SIG-M5 (cell line): ENCODE measurements around the gene UBB.
"Not testable (repeated sequence)": the region's sequence is repeated elsewhere in the genome, so short reads cannot be mapped to it uniquely, and the experiment has no call there.

Source experiments
- DNase-seq: peaks from one replicate; lab custom pipeline; 2025; lab: John Stamatoyannopoulos, UW

UBB gene

DNA sequence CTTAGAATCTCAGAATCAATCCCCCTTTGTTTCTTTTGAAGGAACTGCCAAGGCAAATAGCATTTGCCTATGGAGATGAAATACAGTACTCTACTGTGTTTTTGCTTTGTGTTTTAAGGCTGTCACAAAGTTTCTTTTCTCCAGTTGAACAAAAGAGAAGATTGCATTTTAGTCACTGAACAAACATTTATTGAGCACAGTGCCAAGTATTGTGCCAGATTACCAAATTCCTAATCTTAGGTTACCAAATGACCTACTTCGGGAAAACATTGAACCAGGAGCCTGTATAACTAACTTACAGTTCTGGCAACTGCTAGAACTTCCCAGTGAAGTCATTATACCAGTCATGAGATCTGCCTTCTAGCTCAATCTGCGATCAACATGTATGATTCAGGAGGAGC is 3.0 kb upstream of the UBB start:
- DNase-seq: no peak

DNA sequence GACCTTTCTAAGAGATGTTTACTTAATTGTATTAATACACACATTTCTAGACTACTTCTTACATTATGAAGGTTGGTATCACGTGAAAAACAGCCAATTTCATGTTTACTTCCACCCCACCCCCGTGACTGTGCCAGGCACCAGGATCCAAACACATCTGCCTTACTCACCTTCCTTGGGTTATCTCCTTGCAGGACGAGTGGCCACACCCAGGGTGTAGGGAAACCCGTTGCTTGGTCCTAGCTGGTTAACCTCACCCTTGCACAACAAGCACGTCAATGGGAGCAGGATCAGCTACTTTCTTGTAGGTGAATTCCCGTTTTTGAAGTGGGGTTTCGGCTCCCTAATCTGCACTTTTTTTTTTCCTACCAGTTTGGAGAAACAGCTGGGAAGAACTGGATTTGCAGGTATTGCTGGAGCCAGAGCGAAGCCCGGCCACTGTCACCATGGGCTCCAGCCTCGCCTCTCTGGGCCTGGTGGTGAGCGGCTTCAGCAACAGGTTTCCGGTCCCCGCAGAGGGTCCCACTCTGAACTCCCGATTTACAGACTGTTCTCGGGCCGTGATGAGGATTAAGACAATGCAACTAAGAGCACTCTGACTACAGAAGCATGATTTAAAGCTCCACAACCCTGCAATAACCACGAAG is 2.1 kb upstream of the UBB start:
- DNase-seq: no peak

DNA sequence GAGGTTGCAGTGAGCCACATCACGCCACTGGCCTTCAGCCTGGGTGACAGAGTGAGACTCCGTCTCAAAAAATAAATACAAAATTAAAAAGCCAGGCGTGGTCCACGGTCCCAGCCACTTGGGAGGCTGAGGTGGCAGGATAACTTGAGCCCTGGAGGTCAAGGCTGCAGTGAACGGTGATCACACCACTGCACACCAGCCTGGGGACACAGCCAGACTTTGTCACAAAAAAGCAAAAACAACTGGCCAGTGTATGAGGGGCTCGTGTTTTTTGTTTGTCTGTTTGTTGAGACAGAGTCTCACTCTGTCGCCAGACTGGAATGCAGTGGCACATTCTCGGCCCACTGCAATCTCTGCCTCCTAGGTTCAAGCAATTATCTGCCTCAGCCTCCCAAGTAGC is 1.2 kb upstream of the UBB start:
- DNase-seq: no peak

DNA sequence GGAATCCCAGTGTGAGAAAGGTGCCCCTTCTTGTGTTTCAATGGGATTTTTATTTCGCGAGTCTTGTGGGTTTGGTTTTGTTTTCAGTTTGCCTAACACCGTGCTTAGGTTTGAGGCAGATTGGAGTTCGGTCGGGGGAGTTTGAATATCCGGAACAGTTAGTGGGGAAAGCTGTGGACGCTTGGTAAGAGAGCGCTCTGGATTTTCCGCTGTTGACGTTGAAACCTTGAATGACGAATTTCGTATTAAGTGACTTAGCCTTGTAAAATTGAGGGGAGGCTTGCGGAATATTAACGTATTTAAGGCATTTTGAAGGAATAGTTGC is 567 bp downstream of the UBB start:
- no peak for DNase-seq

DNA sequence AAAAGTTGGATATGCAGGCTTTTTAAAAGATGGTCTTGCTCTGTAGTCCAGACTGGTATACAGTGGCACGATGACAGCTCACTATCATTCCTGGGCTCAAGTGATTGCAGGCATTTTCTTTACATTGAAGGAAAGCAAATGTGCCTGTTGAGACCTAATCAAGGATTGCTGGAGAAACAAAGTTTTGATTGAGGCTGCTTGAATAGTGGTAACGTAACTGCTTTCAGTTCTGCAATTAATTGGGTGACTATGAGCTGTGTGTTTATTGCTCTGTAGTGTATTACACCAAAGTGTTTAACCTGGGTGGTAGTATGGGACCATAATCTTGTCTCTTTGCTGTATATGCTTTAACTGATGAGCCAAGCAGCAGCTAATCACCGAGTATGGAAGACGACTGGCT is 2.3 kb downstream of the UBB start:
- no peak for DNase-seq

DNA sequence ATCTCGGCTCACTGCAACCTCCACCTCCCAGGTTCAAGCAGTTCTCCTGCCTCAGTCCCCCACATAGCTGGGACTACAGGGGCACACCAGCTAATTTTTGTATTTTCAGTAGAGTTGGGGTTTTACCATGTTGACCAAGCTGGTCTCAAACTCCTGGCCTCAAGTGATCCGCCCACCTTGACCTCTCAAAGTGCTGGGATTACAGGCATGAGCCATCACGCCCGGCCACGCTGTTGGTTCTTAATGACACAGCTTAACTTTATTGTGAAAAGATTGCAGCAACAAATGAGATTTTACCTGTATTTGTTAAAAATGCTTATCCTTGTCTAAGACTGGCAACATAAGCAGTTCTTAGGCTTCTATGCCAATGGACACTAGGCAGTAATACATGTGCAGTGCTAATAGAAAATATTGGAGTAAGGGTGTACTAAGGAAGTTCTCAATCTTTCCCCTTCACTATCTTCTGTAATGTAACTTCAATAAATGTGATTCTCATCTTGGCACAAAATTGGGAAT is 2.9 kb downstream of the UBB start:
- no peak for DNase-seq

DNA sequence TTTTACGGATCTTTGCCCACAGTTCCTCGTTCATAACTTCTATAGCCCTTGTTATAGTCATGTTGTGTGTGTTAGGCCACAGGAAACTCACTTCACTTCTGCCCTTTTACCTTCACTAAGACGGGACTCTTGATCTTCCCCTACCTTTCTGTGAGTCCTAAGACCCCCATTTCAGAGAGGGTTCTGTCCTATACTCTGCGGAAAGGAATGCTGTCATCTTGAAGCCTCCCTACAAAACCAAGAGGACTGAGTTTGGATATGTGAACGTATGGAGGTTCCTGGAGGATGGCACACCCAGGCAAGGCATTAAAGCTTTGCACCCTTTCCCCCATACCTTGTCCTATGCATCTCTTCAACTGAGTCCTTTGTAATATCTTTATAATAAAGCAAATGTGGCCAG is 3.7 kb downstream of the UBB start:
- no peak for DNase-seq

DNA sequence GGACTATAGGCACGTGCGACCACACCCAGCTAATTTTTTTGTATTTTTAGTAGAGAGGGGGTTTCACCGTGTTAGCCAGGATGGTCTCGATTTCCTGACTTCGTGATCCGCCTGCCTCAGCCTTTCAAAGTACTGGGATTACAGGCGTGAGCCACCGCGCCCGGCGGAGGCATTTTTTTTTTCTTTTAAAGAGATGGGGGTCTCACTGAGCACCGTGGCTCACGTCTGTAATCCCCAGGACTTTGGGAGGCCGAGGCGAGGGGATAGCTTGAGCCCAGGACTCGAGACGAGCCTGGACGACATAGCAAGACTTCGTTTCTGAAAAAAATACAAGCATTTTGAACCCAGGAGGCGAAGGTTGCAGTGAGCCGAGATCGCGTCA is 5.2 kb downstream of the UBB start:
- not testable (repeated sequence) for DNase-seq

DNA sequence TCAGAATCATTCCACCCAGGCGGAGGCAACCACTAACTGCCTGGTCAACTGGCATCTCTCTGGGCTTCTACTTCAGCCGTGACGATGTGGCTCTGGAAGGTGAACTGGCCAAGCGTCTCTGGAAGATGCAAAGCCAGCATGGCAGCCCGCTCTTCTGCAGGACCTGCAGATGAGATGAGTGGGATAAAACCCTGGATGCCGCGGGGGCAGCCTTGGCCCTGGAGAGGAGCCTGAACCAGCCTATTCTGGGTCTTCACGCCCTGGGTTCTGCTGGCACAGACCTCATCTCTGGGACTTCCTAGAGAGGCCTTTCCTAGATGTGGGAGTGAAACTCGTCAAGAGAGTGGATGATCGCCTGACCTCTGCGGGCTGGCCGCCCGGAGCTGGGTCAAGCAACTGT is 10.6 kb downstream of the UBB start:
- DNase-seq: no peak

DNA sequence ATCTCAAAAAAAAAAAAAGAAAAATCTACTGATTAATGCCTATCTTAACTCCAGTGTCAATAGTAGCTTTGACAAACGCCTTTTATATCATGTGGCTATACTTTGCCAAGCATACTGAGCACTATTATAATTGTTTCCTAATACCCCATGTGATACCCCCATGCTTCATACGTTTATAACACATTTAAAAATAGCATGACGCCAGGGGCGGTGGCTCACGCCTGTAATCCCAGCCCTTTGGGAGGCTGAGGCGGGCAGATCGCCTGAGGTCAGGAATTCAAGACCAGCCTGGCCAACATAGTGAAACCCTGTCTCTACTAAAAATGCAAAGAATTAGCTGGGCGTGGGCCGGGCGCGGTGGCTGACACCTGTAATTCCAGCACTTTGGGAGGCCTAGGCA is 11.6 kb downstream of the UBB start:
- not testable (repeated sequence) for DNase-seq

DNA sequence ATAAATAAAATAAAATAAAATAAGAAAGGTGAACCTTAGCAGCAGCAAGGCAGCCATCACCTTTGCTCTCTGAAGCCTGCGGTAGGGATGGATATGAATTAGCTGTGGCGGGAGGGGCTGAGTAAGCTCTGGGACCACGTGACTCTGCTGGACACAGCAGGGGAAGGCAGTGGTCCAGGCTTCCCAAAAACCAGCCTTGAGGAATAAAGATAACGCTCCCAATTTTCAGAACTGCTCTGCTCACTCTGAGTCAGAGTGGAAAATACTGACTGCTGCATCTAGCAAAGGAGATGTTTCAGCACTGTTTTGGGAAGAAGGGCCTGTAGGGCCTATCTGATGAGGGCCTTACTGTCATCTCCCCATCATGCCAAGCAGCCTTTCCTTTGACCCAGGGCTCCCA is 15.0 kb downstream of the UBB start:
- not testable (repeated sequence) for DNase-seq

DNA sequence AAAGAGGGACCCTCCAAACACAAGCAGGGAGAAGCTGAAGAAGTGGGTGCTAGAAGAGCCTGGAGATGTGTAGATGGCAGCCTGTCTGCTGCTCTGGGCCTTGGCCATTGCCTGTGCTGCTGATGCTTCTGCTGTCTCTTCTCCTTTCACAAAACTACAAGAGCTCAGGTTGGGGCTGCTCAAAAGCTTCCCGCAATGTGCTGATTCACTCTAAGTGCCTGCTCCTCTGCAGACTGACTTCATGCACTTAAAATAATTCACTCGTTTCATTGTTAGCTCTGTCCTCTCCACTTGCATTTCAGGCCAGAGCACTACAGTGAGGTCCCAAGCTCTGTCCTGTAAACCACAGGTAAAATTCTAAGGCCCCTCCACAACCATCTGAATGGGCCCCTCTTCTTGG is 15.8 kb downstream of the UBB start:
- DNase-seq: not testable (repeated sequence)

DNA sequence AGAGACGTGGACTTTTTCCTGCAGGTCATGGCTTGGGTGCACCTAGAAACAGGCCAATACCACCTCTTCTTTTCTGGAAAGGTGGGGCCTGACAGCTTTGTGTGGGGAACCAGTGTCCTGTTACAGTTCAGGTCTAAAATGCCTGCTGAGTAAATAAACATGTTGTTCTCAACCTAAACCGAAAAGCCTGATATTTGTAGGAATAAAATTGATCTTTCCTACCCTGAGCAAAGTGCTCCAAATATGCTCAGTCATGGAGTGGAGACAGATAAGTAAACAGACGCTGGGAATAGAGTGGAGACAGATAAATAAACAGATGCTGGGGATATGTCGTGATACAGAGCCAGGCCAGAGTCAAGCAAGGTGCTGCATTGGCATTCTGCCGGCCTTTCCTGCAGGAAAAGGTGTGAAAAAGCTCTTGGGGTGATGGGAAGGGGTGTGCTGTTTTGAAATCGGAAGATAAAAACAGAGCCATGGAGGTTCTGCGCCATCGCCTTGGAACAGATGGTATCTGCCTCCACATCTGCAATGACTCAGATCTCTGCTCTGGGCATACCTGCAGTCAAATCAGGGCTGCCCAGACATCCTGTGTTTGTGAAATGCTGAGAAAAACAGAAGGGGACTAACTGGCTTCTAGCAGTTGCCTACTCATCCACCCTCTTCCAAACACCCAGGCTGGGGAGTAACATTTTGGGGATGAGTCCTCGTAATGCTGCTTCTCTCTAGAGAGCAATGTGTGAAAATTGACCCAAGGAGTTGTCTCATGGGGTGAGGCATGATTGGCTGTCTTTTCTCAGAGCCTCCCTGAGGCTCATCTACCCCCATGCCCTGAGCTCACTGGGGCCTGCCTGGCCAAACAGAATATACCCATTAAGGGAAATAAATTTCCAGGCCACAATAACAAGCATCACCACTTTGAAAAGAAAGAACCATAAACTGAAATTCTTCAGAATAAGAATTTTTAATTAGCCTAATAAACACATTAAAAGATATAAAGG is 17.7 kb downstream of the UBB start:
- no peak for DNase-seq

DNA sequence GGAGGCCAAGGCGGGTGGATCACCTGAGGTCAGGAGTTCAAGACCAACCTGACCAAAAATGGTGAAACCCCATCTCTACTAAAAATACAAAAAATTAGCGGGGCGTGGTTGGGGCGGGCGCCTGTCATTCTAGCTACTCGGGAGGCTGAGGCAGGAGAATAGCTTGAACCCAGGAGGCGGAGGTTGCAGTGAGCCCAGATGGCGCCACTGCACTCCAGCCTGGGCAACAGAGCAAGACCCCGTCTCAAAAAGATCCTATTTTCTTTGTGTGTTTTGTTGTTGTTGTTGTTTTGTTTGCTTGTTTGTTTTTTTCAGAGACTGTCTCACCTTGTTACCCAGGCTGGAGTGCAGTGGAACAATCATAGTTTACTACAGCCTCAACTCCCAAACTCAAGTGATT is 23.0 kb downstream of the UBB start:
- not testable (repeated sequence) for DNase-seq

DNA sequence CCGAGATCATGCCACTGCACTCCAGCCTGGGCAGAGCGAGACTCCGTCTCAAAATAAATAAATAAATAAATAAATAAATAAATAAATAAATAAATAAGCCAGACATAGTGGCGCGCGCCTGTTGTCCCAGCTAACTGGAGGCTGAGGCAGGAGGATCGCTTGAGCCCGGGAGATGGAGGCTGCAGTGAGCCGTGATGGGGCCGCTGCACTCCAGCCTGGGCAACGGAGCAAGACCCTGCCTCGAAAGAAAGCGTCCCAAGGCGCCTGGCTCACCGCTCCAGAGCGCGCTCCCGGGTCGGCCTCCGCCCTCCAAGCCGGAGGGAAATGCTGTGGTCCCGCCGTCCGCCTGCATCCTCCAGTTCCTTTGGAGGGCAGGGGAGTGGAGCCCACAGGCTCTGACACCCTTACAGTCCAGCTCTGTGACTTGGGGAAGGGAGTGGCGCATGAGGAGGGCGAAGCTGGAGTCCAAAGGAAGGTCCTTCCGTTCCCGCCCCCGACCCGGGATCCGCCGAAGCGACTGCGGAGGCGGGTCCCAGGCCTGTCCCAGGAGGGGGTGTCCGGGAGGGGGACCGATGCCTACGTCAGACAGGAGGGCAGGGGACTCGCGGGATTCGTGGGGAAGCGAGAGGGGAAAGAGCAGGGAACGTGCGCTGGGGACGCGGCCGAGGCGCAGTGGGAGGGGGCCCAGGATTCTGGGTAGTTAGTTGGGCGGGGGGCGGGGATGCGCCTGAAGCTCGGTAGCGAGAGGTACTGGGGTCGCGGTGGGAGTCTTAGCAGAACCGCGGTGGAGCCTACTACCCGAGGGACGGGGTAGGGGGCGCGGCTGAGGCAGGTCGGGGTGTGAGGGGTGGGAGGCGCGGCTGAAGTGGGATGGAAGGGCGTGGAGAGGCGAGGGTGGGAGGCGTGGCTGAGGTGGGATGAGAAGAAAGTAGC is 26.1 kb downstream of the UBB start:
- DNase-seq: no peak

DNA sequence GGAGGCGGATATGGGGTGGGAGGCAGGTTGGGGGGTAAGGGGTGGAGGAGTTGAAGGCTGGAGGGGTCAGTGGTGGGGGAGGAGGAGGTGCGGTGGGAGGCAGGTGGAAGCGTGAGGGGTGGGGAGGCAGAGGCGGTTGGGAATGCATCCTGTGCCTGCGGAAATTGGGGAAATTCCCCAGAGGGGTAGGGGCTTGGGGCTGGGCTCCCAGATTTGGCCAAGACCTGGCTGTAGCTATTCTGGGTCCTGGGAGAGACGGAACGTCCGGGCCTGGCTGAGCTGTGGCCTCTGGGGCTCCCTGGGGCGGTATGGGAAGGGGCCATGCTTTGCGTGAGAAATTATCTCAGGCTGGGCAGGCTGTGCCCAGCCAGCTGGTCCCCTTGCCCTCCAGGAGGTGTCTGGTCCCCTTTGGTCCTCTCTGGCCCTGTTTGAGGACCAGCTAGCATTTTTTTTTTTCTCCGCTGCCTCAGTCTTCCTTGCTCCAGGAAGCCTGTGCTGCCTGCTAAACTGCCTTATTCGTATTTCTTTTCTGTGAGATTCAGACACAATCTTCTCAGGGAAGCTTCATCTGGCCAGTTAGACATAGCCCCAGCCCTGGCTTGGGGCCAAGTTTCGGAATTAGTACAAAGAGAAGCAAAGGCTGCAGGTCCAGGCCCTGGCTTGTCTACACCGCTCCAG is 27.2 kb downstream of the UBB start:
- no peak for DNase-seq

DNA sequence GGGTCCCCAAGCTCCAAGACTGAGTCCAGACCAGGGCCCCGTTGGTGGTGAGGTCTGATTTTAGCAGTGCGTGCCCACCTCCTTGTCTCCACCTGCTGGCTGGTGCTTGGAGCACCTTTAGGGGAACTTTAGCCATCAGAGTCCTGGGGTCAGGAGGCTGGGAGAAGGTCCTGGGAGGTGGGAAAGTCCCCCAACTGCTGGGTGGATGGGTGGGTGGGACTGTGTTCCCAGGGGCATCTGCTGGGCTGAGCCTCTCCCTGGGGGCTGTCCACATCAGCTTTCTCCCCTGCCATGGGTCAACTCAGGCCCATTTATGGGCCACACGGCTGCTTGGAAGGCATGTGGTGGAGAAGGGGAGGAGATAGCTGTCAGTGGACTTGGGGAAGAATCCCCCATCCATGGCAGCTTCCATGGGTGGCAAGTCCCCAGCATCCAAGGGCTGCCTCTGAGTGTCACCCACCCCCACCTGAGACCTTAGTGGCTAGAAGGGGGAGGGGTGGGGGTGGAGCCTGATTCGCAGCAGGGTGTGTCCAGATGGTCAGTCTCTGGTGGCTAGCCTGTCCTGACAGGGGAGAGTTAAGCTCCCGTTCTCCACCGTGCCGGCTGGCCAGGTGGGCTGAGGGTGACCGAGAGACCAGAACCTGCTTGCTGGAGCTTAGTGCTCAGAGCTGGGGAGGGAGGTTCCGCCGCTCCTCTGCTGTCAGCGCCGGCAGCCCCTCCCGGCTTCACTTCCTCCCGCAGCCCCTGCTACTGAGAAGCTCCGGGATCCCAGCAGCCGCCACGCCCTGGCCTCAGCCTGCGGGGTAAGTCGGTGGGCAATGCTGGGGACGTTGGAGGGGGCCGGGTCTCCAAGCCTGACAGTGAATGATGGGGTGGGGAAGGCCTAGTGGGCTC is 34.4 kb downstream of the UBB start, which contains the start of gene TRPV2:
Gene TRPV2, plus strand, starts transcription at position 541 of the 894 bp plus-strand sequence. CDS start 2,098 bp downstream, outside the sequence.
- DNase-seq: no peak

DNA sequence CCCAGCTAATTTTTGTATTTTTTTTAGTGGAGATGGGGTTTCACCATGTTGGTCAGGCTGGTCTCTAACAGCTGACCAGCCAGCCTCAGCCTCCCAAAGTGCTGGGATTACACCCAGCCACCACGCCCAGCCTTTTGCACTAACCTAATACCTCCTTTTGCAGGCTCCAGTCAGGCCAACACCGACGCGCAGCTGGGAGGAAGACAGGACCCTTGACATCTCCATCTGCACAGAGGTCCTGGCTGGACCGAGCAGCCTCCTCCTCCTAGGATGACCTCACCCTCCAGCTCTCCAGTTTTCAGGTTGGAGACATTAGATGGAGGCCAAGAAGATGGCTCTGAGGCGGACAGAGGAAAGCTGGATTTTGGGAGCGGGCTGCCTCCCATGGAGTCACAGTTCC is 36.5 kb downstream of the UBB start:
- no peak for DNase-seq

DNA sequence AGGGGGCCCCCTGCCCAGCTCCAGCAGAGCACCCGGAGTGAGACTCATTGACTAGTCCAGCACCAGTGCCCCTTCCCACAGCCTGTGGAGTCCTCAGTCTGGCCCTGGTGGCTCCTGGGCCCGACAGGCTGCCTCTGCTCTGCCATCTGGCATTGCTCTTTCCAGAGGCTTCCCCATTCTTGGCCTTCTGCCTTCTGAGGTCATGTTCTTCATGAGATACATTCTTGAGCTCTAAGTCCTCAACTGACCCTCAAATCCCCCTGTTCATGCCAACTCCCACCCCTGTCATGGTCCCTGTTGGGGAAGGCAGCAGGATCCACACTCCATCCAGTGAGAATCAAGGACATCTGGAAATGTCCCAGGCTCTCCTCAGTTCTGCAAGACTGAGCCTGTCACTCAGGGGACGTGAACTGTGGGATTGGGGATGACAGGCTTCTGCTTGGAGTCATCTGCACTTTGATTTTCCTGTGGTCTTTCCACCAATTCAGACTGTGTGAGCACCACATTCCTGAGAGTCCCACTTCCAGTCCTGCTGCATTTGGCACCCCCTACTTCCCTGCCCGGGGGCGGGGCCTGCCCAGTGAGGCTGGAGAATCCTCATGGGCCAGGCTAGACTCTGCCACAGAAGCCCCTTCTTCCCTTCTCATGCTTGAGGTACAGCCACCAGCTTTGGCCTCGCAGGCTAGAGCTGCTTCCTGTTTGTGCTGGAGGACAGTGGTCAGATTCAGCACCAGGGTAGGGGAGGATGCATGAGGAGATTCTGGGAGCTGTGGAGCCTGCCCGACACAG is 37.2 kb downstream of the UBB start:
- DNase-seq: no peak

DNA sequence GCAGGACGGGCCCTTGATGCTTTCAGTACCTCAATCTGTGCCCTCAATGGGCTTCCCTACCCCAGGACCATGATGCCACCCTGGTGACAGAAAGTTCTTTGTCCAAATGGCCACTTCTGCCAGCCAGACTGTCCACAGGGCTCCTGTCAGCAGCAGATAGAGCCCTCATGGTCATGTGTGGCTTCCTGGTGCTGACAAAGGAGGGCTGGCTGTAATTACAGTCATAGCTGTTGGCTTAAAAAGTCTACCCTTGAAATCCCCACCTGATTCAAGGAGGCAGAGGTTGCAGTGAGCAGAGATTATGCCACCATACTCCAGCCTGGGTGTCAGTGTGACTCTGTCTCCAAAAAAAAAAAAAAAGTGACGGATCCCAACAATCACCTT is 37.8 kb downstream of the UBB start:
- DNase-seq: no peak
